Measurements from ENCODE around the gene DRD4. TPM values are rescaled to one million over a fixed set of nuclear protein-coding genes. Genes with fewer than 3 reads are reported as not detected.

The DRD4 gene
- total and polyA plus RNA-seq, 2 of the 13 experiments (the other 11 are each of a cell fraction or from before 2014, with no cell fraction given) = 0.09 to 0.13 TPM

DNA sequence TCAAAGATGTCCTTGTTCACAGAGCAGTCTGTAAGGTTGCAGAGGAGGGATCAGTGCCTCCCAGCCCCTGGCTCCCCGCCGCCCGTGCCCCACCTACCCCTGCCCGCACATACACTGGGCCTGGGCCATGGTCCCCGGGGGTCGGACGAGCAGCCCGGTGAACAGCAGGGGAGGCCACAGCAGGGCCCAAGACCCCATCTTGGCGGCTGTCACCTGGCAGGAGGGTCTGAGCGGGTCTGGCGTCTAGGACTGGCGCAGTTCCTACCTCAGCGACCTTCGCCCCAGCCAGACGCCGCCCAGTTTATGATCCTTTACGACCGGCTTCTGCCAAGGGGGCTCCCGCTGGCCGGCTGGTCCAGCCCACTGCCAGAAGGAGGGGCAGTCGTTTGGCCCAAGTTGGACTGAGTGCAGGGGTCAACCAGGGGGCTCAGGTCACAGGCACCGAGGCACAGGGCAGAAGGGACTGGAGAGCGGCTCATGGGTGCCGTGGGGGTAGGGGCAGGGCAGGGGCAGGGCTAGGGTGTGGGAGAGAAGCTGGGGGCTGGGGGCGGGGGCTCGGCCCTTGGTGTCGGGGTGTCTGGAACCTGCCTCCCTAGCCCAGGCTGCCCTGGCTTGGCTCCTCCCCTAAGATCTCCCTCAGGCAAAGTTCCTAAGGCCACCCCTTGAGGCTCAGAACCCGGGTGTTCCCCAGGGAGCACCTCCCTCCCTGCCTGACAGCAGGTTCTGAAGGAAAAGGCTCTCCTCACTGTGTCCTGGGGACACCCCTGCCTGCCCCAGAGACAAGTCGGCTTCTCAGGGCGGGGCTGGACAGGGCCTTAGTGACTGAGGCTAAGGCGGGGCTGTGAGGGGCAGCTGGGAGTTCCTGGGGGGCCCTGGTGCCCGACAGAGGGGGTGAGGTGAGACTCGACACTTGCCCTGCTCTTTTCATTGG lies 12.1 kb upstream of the DRD4 start, which contains the start of gene CDHR5 (continued):
- TF ChIP-seq ZUFSP (CRISPR knock-in tag; IDR thresholded peaks at IDR 0.05; ENCODE audit: borderline replicate concordance) (no peak), HNRNPH1 (optimal IDR thresholded peaks at IDR 0.05; ENCODE audit: low read depth, low read length) (peak; percentile 7), ZKSCAN8 (CRISPR knock-in tag; IDR thresholded peaks at IDR 0.05; ENCODE audit: borderline replicate concordance) (no peak), CCDC6 (CRISPR knock-in tag; IDR thresholded peaks at IDR 0.05) (no peak), ZNF619 (CRISPR knock-in tag; IDR thresholded peaks at IDR 0.05) (no peak), SIN3A (IDR thresholded peaks at IDR 0.05; ENCODE audit: borderline replicate concordance, low read depth, low read length) (no peak), ZNF780A (CRISPR knock-in tag; IDR thresholded peaks at IDR 0.05) (no peak), ZNF34 (CRISPR knock-in tag; IDR thresholded peaks at IDR 0.05; ENCODE audit: borderline replicate concordance) (no peak), CAMTA2 (CRISPR knock-in tag; IDR thresholded peaks at IDR 0.05; ENCODE audit: borderline replicate concordance) (no peak), BRCA1 (CRISPR knock-in tag; IDR thresholded peaks at IDR 0.05) (no peak), KAT8 (CRISPR knock-in tag; IDR thresholded peaks at IDR 0.05) (no peak), HNF1A (IDR thresholded peaks at IDR 0.05; ENCODE audit: low read depth) (no peak), HNF1A (CRISPR knock-in tag; IDR thresholded peaks at IDR 0.05; ENCODE audit: borderline replicate concordance) (peak; percentile 34; the same call in 1 of the 2 replicates), MLXIP (CRISPR knock-in tag; IDR thresholded peaks at IDR 0.05; ENCODE audit: borderline replicate concordance) (no peak)
- TF ChIP-seq, protein P1, sequence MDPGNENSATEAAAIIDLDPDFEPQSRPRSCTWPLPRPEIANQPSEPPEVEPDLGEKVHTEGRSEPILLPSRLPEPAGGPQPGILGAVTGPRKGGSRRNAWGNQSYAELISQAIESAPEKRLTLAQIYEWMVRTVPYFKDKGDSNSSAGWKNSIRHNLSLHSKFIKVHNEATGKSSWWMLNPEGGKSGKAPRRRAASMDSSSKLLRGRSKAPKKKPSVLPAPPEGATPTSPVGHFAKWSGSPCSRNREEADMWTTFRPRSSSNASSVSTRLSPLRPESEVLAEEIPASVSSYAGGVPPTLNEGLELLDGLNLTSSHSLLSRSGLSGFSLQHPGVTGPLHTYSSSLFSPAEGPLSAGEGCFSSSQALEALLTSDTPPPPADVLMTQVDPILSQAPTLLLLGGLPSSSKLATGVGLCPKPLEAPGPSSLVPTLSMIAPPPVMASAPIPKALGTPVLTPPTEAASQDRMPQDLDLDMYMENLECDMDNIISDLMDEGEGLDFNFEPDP (CRISPR knock-in tag; conservative IDR thresholded peaks at IDR 0.05) = no peak
- TF ChIP-seq, protein P2, sequence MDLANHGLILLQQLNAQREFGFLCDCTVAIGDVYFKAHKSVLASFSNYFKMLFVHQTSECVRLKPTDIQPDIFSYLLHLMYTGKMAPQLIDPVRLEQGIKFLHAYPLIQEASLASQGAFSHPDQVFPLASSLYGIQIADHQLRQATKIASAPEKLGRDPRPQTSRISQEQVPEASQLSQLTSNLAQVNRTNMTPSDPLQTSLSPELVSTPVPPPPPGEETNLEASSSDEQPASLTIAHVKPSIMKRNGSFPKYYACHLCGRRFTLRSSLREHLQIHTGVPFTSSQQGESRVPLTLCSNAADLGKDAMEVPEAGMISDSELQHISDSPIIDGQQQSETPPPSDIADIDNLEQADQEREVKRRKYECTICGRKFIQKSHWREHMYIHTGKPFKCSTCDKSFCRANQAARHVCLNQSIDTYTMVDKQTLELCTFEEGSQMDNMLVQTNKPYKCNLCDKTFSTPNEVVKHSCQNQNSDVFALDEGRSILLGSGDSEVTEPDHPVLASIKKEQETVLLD (CRISPR knock-in tag; IDR thresholded peaks at IDR 0.05; ENCODE audit: low read depth) = no peak

Data from HepG2 (cell line).